H1 (cell line): Measurements from ENCODE around the gene VSX2. TPM values are rescaled to one million over a fixed set of nuclear protein-coding genes. Genes with fewer than 3 reads are reported as not detected.

Experiments
- CTCF ChIA-PET: fragments of 300-600 bp; sonication (Branson Sonifier 250); formaldehyde crosslinking; loops from one replicate; lab custom pipeline; 2021; ENCODE audit not compliant: partially characterized antibody; lab: Charles Lee
- POLR2A ChIA-PET: fragments of 300-600 bp; sonication (Branson Sonifier 250); formaldehyde crosslinking; loops from one replicate; lab custom pipeline; 2021; ENCODE audit warnings: inconsistent platforms; ENCODE audit not compliant: partially characterized antibody; lab: Charles Lee
- DNase-seq, 2 experiments: peaks; one replicate each; pipeline versions ENCODE4 v3.0.0 to v3.0.0-alpha.2; 2010 to 2022; ENCODE audit warnings: low spot score in 2 of 2, low read depth in 1 of 2, mixed read lengths in 1 of 2
- FAIRE-seq: peaks from 2 replicates; lab custom pipeline; 2011; peaks lifted over from hg19 to GRCh38; lab: Jason Lieb, UNC
- H2AFZ ChIP-seq: 2 replicates; pipeline ENCODE4 v1.8.1; 2012; ENCODE audit warnings: low read length, inconsistent platforms
- H2AK5ac ChIP-seq: 2 replicates; pipeline ENCODE4 v1.6.1; 2013; ENCODE audit warnings: low read depth, low read length
- H2BK120ac ChIP-seq: replicated peaks from 2 replicates; pipeline ENCODE3; 2013; ENCODE audit warnings: low read depth, low read length, inconsistent platforms
- H2BK12ac ChIP-seq: 2 replicates; pipeline ENCODE4 v1.6.1; 2013; ENCODE audit warnings: low read depth, low read length
- H2BK15ac ChIP-seq: 2 replicates; pipeline ENCODE4 v1.6.1; 2013; ENCODE audit warnings: low read length
- H2BK20ac ChIP-seq: 2 replicates; pipeline ENCODE4 v1.6.1; 2013; ENCODE audit warnings: low read length
- H2BK5ac ChIP-seq: 2 replicates; pipeline ENCODE4 v1.6.1; 2013; ENCODE audit warnings: low read depth, low read length
- H3K14ac ChIP-seq: 2 replicates; pipeline ENCODE4 v1.6.1; 2013; ENCODE audit warnings: inconsistent platforms; ENCODE audit not compliant: insufficient read length
- H3K18ac ChIP-seq: 2 replicates; pipeline ENCODE4 v1.6.1; 2013; ENCODE audit warnings: low read length; ENCODE audit errors: extremely low read depth
- H3K23ac ChIP-seq: 2 replicates; pipeline ENCODE4 v1.6.1; 2013; ENCODE audit warnings: inconsistent platforms; ENCODE audit not compliant: insufficient read length
- H3K23me2 ChIP-seq: 2 replicates; pipeline ENCODE4 v1.6.1; 2013; ENCODE audit warnings: low read depth, low read length
- H3K27ac ChIP-seq: 2 replicates; pipeline ENCODE4 v1.6.1; 2011; ENCODE audit warnings: low read depth, low read length, inconsistent platforms
- H3K27me3 ChIP-seq, 4 experiments: replicated peaks in 1 of 4; 1 replicate in 1 of 4; 2 replicates in 3 of 4; pipeline versions ENCODE4 v1.6.1 to v1.8.1; 2011 to 2013; ENCODE audit warnings: low read length in 3 of 4, mild to moderate bottlenecking in 3 of 4, inconsistent platforms in 2 of 4, mixed read lengths in 2 of 4, moderate library complexity in 1 of 4; ENCODE audit not compliant: control insufficient read depth in 3 of 4, insufficient read depth in 3 of 4; ENCODE audit errors: extremely low read depth in 1 of 4
- H3K36me3 ChIP-seq, 4 experiments: 2 replicates each; pipeline versions ENCODE4 v1.6.1 to v1.8.1; 2011 to 2013; ENCODE audit warnings: mild to moderate bottlenecking in 4 of 4, low read length in 3 of 4, moderate library complexity in 2 of 4, control low read depth in 1 of 4, inconsistent platforms in 1 of 4; ENCODE audit not compliant: insufficient read depth in 4 of 4, control insufficient read depth in 2 of 4
- H3K4ac ChIP-seq: replicated peaks from 2 replicates; pipeline ENCODE3; 2013; ENCODE audit warnings: low read length, low read depth, mixed read lengths, inconsistent platforms; ENCODE audit not compliant: insufficient read length
- H3K4me1 ChIP-seq, 4 experiments: replicated peaks in 1 of 4; 1 replicate in 1 of 4; 2 replicates in 3 of 4; pipeline versions ENCODE4 v1.6.1 to v1.8.1; 2011 to 2013; ENCODE audit warnings: low read length in 3 of 4, inconsistent platforms in 2 of 4, mixed read lengths in 1 of 4; ENCODE audit not compliant: insufficient read depth in 4 of 4, control insufficient read depth in 3 of 4
- H3K4me2 ChIP-seq, 2 experiments: 2 replicates each; pipeline versions ENCODE4 v1.6.1 to v1.8.1; 2011 to 2013; ENCODE audit warnings: low read depth in 2 of 2, low read length in 2 of 2, control low read depth in 1 of 2, inconsistent platforms in 1 of 2, mild to moderate bottlenecking in 1 of 2; ENCODE audit not compliant: insufficient read depth in 1 of 2
- H3K4me3 ChIP-seq, 4 experiments: fragments of 200-600, 300-600 bp in 1 of 4; sonication (generic), shearing (Covaris generic), sonication (Bioruptor Twin) in 1 of 4; 2 replicates each; pipeline versions ENCODE4 v1.5.1 to v1.8.1; 2011 to 2016; ENCODE audit warnings: low read length in 4 of 4, low read depth in 3 of 4, control low read depth in 2 of 4, inconsistent platforms in 2 of 4, mild to moderate bottlenecking in 2 of 4, mixed read lengths in 1 of 4, moderate library complexity in 1 of 4; ENCODE audit not compliant: insufficient read depth in 2 of 4; ENCODE audit errors: extremely low read depth in 1 of 4
- H3K56ac ChIP-seq: replicated peaks from 2 replicates; pipeline ENCODE3; 2013; ENCODE audit warnings: low read depth, mild to moderate bottlenecking, mixed read lengths, low read length, inconsistent platforms; ENCODE audit not compliant: insufficient read length
- H3K79me1 ChIP-seq: 2 replicates; pipeline ENCODE4 v1.6.1; 2013; ENCODE audit warnings: low read depth, low read length, control low read depth
- H3K79me2 ChIP-seq, 2 experiments: 2 replicates each; pipeline versions ENCODE4 v1.6.1 to v1.8.1; 2012 to 2013; ENCODE audit warnings: low read length in 2 of 2, mild to moderate bottlenecking in 2 of 2, inconsistent platforms in 1 of 2; ENCODE audit not compliant: insufficient read depth in 2 of 2, control insufficient read depth in 1 of 2
- H3K9ac ChIP-seq, 4 experiments: replicated peaks in 1 of 4; 1 replicate in 1 of 4; 2 replicates in 3 of 4; pipeline versions ENCODE4 v1.6.1 to v1.8.1; 2011 to 2013; ENCODE audit warnings: low read depth in 3 of 4, low read length in 3 of 4, control low read depth in 2 of 4, mild to moderate bottlenecking in 2 of 4, moderate library complexity in 2 of 4, inconsistent platforms in 1 of 4; ENCODE audit errors: extremely low read depth in 1 of 4
- H3K9me3 ChIP-seq, 2 experiments: 2 replicates each; pipeline versions ENCODE4 v1.6.1 to v1.8.1; 2012 to 2013; ENCODE audit warnings: mild to moderate bottlenecking in 2 of 2, moderate library complexity in 2 of 2, control low read depth in 1 of 2, inconsistent platforms in 1 of 2, low read depth in 1 of 2, low read length in 1 of 2, mixed read lengths in 1 of 2; ENCODE audit not compliant: insufficient read depth in 2 of 2
- H4K20me1 ChIP-seq, 2 experiments: replicated peaks in 1 of 2; 2 replicates each; pipeline versions ENCODE3 to v1.8.1; 2011 to 2013; ENCODE audit warnings: inconsistent platforms in 2 of 2, low read length in 2 of 2, mild to moderate bottlenecking in 1 of 2; ENCODE audit not compliant: insufficient read depth in 2 of 2, control insufficient read depth in 1 of 2
- H4K5ac ChIP-seq: 2 replicates; pipeline ENCODE4 v1.6.1; 2013; ENCODE audit warnings: low read length, low read depth, mixed read lengths, inconsistent platforms; ENCODE audit not compliant: insufficient read length
- H4K8ac ChIP-seq: 2 replicates; pipeline ENCODE4 v1.8.0; 2013; ENCODE audit warnings: mild to moderate bottlenecking, moderate library complexity, low read length, inconsistent platforms; ENCODE audit not compliant: insufficient read depth; ENCODE audit errors: extremely low read depth
- H4K91ac ChIP-seq: replicated peaks from 2 replicates; pipeline ENCODE3; 2013; ENCODE audit warnings: low read length, mixed read lengths, inconsistent platforms; ENCODE audit not compliant: insufficient read length
- EZH2 ChIP-seq: fragments of 200-600 bp; sonication (generic); IDR thresholded peaks from 2 replicates; pipeline ENCODE4 v1.7.1; 2012; ENCODE audit warnings: low read depth, mild to moderate bottlenecking, moderate library complexity, low read length, inconsistent platforms; ENCODE audit not compliant: severe bottlenecking
- HDAC2 ChIP-seq, 2 experiments: fragments of 300-600 bp in 1 of 2; sonication (generic) in 1 of 2; IDR thresholded peaks; 2 replicates each; pipeline ENCODE4 v1.6.1; 2011 to 2012; ENCODE audit warnings: low read depth in 2 of 2, low read length in 2 of 2, mild to moderate bottlenecking in 2 of 2, moderate library complexity in 2 of 2, borderline replicate concordance in 1 of 2, inconsistent platforms in 1 of 2
- JUN ChIP-seq: IDR thresholded peaks from 2 replicates; pipeline ENCODE4 v1.6.1; 2011; ENCODE audit warnings: low read depth, mild to moderate bottlenecking, improper control_type of control experiment, low read length
- KDM5A ChIP-seq: fragments of 200-600 bp; IDR thresholded peaks from 2 replicates; pipeline ENCODE4 v1.7.1; 2012; ENCODE audit warnings: mild to moderate bottlenecking, low read length, inconsistent platforms, mixed read lengths
- POLR2AphosphoS5 ChIP-seq: IDR thresholded peaks from 2 replicates; pipeline ENCODE4 v1.6.1; 2011; ENCODE audit warnings: low read depth, low read length
- SP2 ChIP-seq: IDR thresholded peaks from 2 replicates; pipeline ENCODE4 v1.6.1; 2012; ENCODE audit warnings: mild to moderate bottlenecking, low read length, inconsistent platforms
- ZNF274 ChIP-seq: IDR thresholded peaks from 2 replicates; pipeline ENCODE4 v1.7.0; 2012; ENCODE audit warnings: low read length, borderline replicate concordance; ENCODE audit errors: extremely low read depth
- WGBS, 2 experiments: shearing (Covaris generic) in 1 of 2; methylation state at CpG; one replicate each; pipeline versions ENCODE4 v1.1.6 to v1.1.7; 2013 to 2015; ENCODE audit warnings: low lambda C conversion rate in 2 of 2, mixed read lengths in 2 of 2, inconsistent platforms in 1 of 2, low coverage in 1 of 2, missing lambda C conversion rate in 1 of 2; ENCODE audit not compliant: insufficient replicate concordance in 2 of 2, insufficient coverage in 1 of 2, insufficient read length in 1 of 2; ENCODE audit errors: extremely low coverage in 1 of 2, missing lambda C conversion rate in 1 of 2; 5-methylcytosine and 5-hydroxymethylcytosine counted together
- polyA plus RNA-seq, 7 experiments: library from polyadenylated mRNA; depleted of rRNA in 3 of 7; stranded (reverse) in 5 of 7; unstranded in 2 of 7; fragments of >200 nt in 5 of 7; fragments of 200-250 nt in 2 of 7; gene quantifications; 1 replicate in 5 of 7; 2 replicates in 1 of 7; 4 replicates in 1 of 7; pipeline versions ENCODE4 v1.2.1 to v1.2.3, GENCODE V29; 2011 to 2013; ENCODE audit warnings: missing spikeins in 2 of 7, mixed read lengths in 2 of 7
- total RNA-seq: library from RNA; stranded (reverse); fragmentation: NEBNext Ultra II Directional; extraction: Animal tissue kit (Norgen Biotek cat#: 25700); gene quantifications from 2 replicates; pipeline ENCODE4 v1.2.1, GENCODE V29; 2021
- TF ChIP-seq, protein P1 (sequence below): IDR thresholded peaks from 2 replicates; pipeline ENCODE4 v1.6.1; 2012; ENCODE audit warnings: inconsistent platforms
- TF ChIP-seq, protein P2 (sequence below), 3 experiments: IDR thresholded peaks; 1 replicate in 2 of 3; 2 replicates in 1 of 3; pipeline versions ENCODE4 v1.5.1 to v1.6.1; 2011; ENCODE audit warnings: low read length in 3 of 3, mild to moderate bottlenecking in 3 of 3, inconsistent platforms in 2 of 3, low read depth in 1 of 3, moderate library complexity in 1 of 3; ENCODE audit not compliant: insufficient read depth in 1 of 3; ENCODE audit errors: control extremely low read depth in 1 of 3
- TF ChIP-seq, protein P3 (sequence below): IDR thresholded peaks from 2 replicates; pipeline ENCODE4 v1.6.1; 2011; ENCODE audit warnings: low read length, improper control_type of control experiment

The VSX2 gene
- total and polyA plus RNA-seq, 2 of the 8 experiments (the other 6 are each of a cell fraction or from before 2014, with no cell fraction given) = 0.08 to 0.22 TPM

DNA sequence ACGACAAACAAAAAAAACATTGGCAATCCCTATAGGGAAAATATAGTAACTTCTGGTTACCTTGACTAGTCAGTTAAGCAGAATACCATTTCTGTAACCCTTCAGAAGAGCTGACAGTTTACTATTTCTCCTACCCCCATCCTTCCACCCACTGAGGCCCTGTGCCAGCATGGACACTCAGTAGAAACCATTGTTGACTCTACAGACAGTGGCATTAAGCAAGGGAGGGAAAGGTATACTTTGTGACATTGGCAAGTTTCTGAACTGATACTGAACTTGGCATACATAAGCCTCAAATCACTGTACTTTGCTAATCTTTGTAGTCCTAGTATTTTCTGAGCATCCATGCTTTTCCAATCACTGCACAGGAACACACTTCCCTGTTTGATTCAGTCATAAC is 33.4 kb upstream of the VSX2 start:
- DNase-seq = no peak
- 75% methylated on average over 1 of the region's 1 CpG; no CpG with 5 or more reads in 1 of the 2 experiments for whole genome bisulfite sequencing, 2 experiments
- TF ChIP-seq EZH2 = no peak
- TF ChIP-seq, protein P1, sequence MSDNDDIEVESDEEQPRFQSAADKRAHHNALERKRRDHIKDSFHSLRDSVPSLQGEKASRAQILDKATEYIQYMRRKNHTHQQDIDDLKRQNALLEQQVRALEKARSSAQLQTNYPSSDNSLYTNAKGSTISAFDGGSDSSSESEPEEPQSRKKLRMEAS = no peak
- TF ChIP-seq, protein P2, sequence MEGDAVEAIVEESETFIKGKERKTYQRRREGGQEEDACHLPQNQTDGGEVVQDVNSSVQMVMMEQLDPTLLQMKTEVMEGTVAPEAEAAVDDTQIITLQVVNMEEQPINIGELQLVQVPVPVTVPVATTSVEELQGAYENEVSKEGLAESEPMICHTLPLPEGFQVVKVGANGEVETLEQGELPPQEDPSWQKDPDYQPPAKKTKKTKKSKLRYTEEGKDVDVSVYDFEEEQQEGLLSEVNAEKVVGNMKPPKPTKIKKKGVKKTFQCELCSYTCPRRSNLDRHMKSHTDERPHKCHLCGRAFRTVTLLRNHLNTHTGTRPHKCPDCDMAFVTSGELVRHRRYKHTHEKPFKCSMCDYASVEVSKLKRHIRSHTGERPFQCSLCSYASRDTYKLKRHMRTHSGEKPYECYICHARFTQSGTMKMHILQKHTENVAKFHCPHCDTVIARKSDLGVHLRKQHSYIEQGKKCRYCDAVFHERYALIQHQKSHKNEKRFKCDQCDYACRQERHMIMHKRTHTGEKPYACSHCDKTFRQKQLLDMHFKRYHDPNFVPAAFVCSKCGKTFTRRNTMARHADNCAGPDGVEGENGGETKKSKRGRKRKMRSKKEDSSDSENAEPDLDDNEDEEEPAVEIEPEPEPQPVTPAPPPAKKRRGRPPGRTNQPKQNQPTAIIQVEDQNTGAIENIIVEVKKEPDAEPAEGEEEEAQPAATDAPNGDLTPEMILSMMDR (IDR thresholded peaks at IDR 0.05; ENCODE audit: control extremely low read depth in 1 of 3, insufficient read depth in 1 of 3, low read depth in 1 of 3, low read length in 3 of 3) = no peak
- TF ChIP-seq, protein P3, sequence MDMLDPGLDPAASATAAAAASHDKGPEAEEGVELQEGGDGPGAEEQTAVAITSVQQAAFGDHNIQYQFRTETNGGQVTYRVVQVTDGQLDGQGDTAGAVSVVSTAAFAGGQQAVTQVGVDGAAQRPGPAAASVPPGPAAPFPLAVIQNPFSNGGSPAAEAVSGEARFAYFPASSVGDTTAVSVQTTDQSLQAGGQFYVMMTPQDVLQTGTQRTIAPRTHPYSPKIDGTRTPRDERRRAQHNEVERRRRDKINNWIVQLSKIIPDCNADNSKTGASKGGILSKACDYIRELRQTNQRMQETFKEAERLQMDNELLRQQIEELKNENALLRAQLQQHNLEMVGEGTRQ = no peak
- no peak for TF ChIP-seq SP2
- no peak for TF ChIP-seq JUN
- TF ChIP-seq ZNF274 = no peak
- TF ChIP-seq KDM5A = no peak
- no peak for TF ChIP-seq HDAC2 (IDR thresholded peaks at IDR 0.05; ENCODE audit: borderline replicate concordance in 1 of 2, low read depth in 2 of 2, low read length in 2 of 2)
- no peak for TF ChIP-seq POLR2AphosphoS5

More for the DNA sequence above, 33.4 kb upstream of the VSX2 start:
- H3K4me2 ChIP-seq = no peak overlapping the region
- H3K23ac ChIP-seq = no peak overlapping the region
- no peak overlapping the region for H2BK20ac ChIP-seq
- no peak for FAIRE-seq
- no peak overlapping the region for H2AK5ac ChIP-seq
- CTCF ChIA-PET = interaction anchor here (1.5 to 7.9 kb wide), 3 partner anchors 23 to 50 kb away, joined by 4 to 123 read pairs (median 85); no protein-coding TSS in a partner anchor
- no peaks in the 10 kb centered on the region for H3K27me3 ChIP-seq
- H3K79me2 ChIP-seq = no peaks in the 10 kb centered on the region
- H2BK12ac ChIP-seq = no peak overlapping the region
- POLR2A ChIA-PET = no interaction called here
- peaks cover 0 to 3% (median 0%) of the 10 kb centered on the region in 4 experiments; a peak in 2 of 8 replicates for H3K36me3 ChIP-seq
- H3K9ac ChIP-seq = no peak overlapping the region
- no peak overlapping the region for H2AFZ ChIP-seq
- no peak overlapping the region for H2BK5ac ChIP-seq
- H4K91ac ChIP-seq = no peak overlapping the region
- H3K9me3 ChIP-seq = no peaks in the 10 kb centered on the region
- no peak overlapping the region for H3K4ac ChIP-seq
- peaks cover 0 to 2% (median 0%) of the 10 kb centered on the region in 4 experiments; a peak in 1 of 7 replicates for H3K4me1 ChIP-seq
- H3K56ac ChIP-seq = no peak overlapping the region
- no peak overlapping the region for H4K5ac ChIP-seq
- H3K4me3 ChIP-seq = no peak overlapping the region
- no peaks in the 10 kb centered on the region for H3K23me2 ChIP-seq
- no peak overlapping the region for H4K8ac ChIP-seq
- H3K27ac ChIP-seq = no peak overlapping the region
- H3K79me1 ChIP-seq = no peaks in the 10 kb centered on the region
- no peak overlapping the region for H2BK15ac ChIP-seq
- no peak overlapping the region for H3K18ac ChIP-seq
- no peak overlapping the region for H3K14ac ChIP-seq
- H2BK120ac ChIP-seq = no peak overlapping the region
- H4K20me1 ChIP-seq = no peaks in the 10 kb centered on the region
